NT2/D1 (cell line): ENCODE data around the gene SHC2.

ENCODE experiments used
- SUZ12 ChIP-seq: IDR thresholded peaks from 2 replicates; pipeline ENCODE4 v1.6.1; 2011; ENCODE audit not compliant: insufficient read length, insufficient read depth; ENCODE audit errors: extremely low read depth
- ZNF274 ChIP-seq: IDR thresholded peaks from 2 replicates; pipeline ENCODE4 v1.6.1; 2011; ENCODE audit warnings: mild to moderate bottlenecking, low read depth, low read length

GRCh38 chr19:406971-407510 is 53.8 kb downstream of the SHC2 start:
- TF ChIP-seq SUZ12 (no peak), ZNF274 (no peak)
